H1 (cell line): ENCODE measurements around the gene ELFN2.

ENCODE experiments used
- BCL11A ChIP-seq, 2 experiments: IDR thresholded peaks; one replicate each; pipeline ENCODE4 v1.6.1; 2011; ENCODE audit warnings: low read depth in 2 of 2, low read length in 2 of 2, mild to moderate bottlenecking in 2 of 2
- CBX8 ChIP-seq: fragments of 300-800, 300-1000 bp; sonication (generic); IDR thresholded peaks from 2 replicates; pipeline ENCODE4 v1.7.1; 2016; ENCODE audit warnings: low read depth, low read length, borderline replicate concordance
- CHD1 ChIP-seq: IDR thresholded peaks from 2 replicates; pipeline ENCODE4 v1.6.1; 2012; ENCODE audit warnings: low read depth, low read length, improper control_type of control experiment
- CREB1 ChIP-seq: IDR thresholded peaks from 2 replicates; pipeline ENCODE4 v1.6.1; 2012; ENCODE audit warnings: inconsistent platforms
- CTCF ChIP-seq, 3 experiments: IDR thresholded peaks; 1 replicate in 2 of 3; 2 replicates in 1 of 3; pipeline versions ENCODE4 v1.5.1 to v1.6.1; 2011; ENCODE audit warnings: low read length in 3 of 3, mild to moderate bottlenecking in 3 of 3, inconsistent platforms in 2 of 3, low read depth in 1 of 3, moderate library complexity in 1 of 3; ENCODE audit not compliant: insufficient read depth in 1 of 3; ENCODE audit errors: control extremely low read depth in 1 of 3
- EZH2 ChIP-seq: fragments of 200-600 bp; sonication (generic); IDR thresholded peaks from 2 replicates; pipeline ENCODE4 v1.7.1; 2012; ENCODE audit warnings: low read depth, mild to moderate bottlenecking, moderate library complexity, low read length, inconsistent platforms; ENCODE audit not compliant: severe bottlenecking
- GABPA ChIP-seq: IDR thresholded peaks from 2 replicates; pipeline ENCODE4 v1.6.1; 2011; ENCODE audit warnings: mild to moderate bottlenecking, low read length, moderate library complexity, borderline replicate concordance; ENCODE audit not compliant: insufficient read depth
- PHF8 ChIP-seq: fragments of 200-600 bp; sonication (generic); conservative IDR thresholded peaks from 2 replicates; pipeline ENCODE4 v1.7.1; 2012; ENCODE audit warnings: low read depth, mild to moderate bottlenecking, inconsistent platforms, low read length, moderate library complexity
- POLR2A ChIP-seq, 2 experiments: IDR thresholded peaks; 1 replicate in 1 of 2; 2 replicates in 1 of 2; pipeline ENCODE4 v1.6.1; 2011; ENCODE audit warnings: low read depth in 2 of 2, low read length in 2 of 2, mild to moderate bottlenecking in 2 of 2; ENCODE audit errors: control extremely low read depth in 1 of 2
- SP1 ChIP-seq: IDR thresholded peaks from 2 replicates; pipeline ENCODE4 v1.6.1; 2011; ENCODE audit warnings: low read depth, low read length
- SP2 ChIP-seq: IDR thresholded peaks from 2 replicates; pipeline ENCODE4 v1.6.1; 2012; ENCODE audit warnings: mild to moderate bottlenecking, low read length, inconsistent platforms
- SRF ChIP-seq: IDR thresholded peaks from 2 replicates; pipeline ENCODE4 v1.6.1; 2011; ENCODE audit warnings: mild to moderate bottlenecking, low read depth, low read length, moderate library complexity
- TAF1 ChIP-seq: IDR thresholded peaks from 2 replicates; pipeline ENCODE4 v1.6.1; 2011; ENCODE audit warnings: mild to moderate bottlenecking, low read depth, low read length
- TEAD4 ChIP-seq: IDR thresholded peaks from 2 replicates; pipeline ENCODE4 v1.6.1; 2012; ENCODE audit warnings: low read depth, low read length, inconsistent platforms, mixed read lengths

DNA sequence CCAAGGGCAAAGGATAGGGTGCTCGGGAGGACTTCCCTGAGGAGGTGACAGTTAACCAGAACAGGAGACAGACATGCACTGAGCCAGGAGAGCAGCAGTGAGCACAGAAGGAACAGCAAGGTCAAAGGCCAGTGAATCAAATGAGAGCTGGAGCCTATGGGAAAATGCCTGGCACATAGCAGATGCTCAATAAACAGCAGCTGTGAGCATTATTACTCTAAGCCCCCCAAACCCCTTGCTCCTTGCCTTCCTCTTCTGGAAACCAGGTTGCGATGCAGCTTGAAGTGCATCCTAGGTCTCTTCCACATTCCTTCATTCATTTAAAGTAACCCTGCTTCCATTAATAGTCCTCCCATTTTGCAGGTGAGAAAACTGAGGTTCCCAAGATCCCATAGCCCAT, 13.0 kb downstream of the ELFN2 start:
- no peak for TF ChIP-seq GABPA
- no peak for TF ChIP-seq CREB1
- no peak for TF ChIP-seq SP2
- no peak for TF ChIP-seq CHD1
- TF ChIP-seq EZH2: no peak
- TF ChIP-seq CTCF (IDR thresholded peaks at IDR 0.05; ENCODE audit: control extremely low read depth in 1 of 3, insufficient read depth in 1 of 3, low read depth in 1 of 3, low read length in 3 of 3): no peak
- no peak for TF ChIP-seq SRF
- no peak for TF ChIP-seq CBX8
- no peak for TF ChIP-seq TEAD4
- TF ChIP-seq TAF1: no peak
- TF ChIP-seq POLR2A (IDR thresholded peaks at IDR 0.05; ENCODE audit: control extremely low read depth in 1 of 2, low read depth in 2 of 2, low read length in 2 of 2): no peak
- no peak for TF ChIP-seq BCL11A (IDR thresholded peaks at IDR 0.05; ENCODE audit: low read depth in 2 of 2, low read length in 2 of 2)
- TF ChIP-seq SP1: no peak
- no peak for TF ChIP-seq PHF8
